ENCODE data around the gene ATG5.
"Not testable (repeated sequence)": the region's sequence is repeated elsewhere in the genome, so short reads cannot be mapped to it uniquely, and the experiment has no call there.

Gene ATG5

DNA sequence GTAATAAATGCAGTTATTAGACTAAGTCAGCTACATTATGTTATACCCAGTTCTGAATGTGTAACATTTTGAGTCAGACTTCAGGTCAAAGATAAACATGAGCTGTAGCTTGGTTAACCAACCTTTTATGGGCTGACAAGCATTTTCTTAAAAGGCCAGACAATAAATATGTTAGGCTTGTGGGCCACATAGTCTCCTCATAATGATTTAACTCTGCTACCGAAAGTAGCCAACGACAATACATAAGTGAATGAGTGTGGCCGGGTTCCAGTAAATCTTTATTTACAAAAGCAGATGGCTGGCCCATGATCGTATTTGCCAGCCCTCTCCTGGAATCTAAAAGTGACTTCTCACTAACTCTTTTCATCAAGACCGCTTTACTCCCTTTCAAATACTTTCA, 49.9 kb downstream of the ATG5 start:
- Histone ChIP-seq H3K9me3 (replicated peaks; ENCODE audit: low read length) (no peaks in the 10 kb centered on the region), H3K27me3 (ENCODE audit: control insufficient read depth, insufficient read depth, low read length) (no peaks in the 10 kb centered on the region), H3K36me3 (ENCODE audit: insufficient read depth, low read length) (peaks cover 7% of the 10 kb centered on the region), H3K4me3 (ENCODE audit: low read length) (no peak overlapping the region), H3K9ac (ENCODE audit: low read depth, low read length) (no peak overlapping the region), H3K4me2 (ENCODE audit: low read length) (peak overlapping the region; percentile 44), H3K4me1 (ENCODE audit: control insufficient read depth, insufficient read depth, low read length) (peaks cover 34% of the 10 kb centered on the region)

DNA sequence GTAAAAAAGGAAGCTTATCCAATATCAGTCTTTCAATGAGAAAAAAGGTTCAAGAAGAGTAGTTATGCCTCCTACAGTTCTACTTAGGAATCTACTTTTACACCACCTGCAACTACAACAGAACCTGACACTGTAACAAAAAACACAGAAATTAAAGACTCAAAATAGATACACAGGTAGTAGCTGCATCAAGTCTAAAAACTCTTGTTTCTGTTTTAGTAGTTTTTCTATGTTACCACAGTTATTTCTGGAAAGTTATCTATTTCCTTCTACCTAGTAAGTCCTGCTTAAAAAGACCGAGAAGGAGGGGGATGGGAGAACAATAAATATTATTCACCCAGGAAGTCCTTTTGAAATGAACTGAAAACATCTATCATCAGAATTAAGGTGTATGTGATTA, 52.5 kb downstream of the ATG5 start:
- H3K4me1 ChIP-seq (ENCODE audit: control insufficient read depth, insufficient read depth, low read length): peaks cover 16% of the 10 kb centered on the region
- H3K27me3 ChIP-seq (ENCODE audit: control insufficient read depth, insufficient read depth, low read length): no peaks in the 10 kb centered on the region
- H3K4me3 ChIP-seq (ENCODE audit: low read length): no peak overlapping the region
- no peak overlapping the region for H3K9ac ChIP-seq (ENCODE audit: low read depth, low read length)
- H3K9me3 ChIP-seq (replicated peaks; ENCODE audit: low read length): no peaks in the 10 kb centered on the region
- no peak overlapping the region for H3K4me2 ChIP-seq (ENCODE audit: low read length)
- peaks cover 4% of the 10 kb centered on the region for H3K36me3 ChIP-seq (ENCODE audit: insufficient read depth, low read length)

DNA sequence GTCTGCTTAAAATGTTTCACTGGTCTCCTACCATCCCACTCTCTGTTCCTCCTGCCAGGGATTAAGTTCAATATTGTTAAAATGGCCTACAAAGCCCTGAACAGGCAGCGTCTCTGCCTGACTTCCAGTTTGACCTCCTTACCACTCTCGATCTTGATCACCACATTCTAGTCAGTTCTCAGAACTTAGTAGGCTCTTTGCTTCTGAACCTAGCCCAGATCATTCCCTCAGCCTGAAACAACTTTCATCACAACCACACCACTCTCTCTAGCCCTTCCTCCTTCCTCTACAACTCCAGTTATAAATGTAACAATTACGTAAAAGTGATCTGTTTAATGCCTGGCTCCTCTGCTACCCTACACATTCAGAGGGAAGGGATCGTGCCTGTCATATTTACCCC, 53.3 kb downstream of the ATG5 start:
- peaks cover 16% of the 10 kb centered on the region for H3K4me1 ChIP-seq (ENCODE audit: control insufficient read depth, insufficient read depth, low read length)

DNA sequence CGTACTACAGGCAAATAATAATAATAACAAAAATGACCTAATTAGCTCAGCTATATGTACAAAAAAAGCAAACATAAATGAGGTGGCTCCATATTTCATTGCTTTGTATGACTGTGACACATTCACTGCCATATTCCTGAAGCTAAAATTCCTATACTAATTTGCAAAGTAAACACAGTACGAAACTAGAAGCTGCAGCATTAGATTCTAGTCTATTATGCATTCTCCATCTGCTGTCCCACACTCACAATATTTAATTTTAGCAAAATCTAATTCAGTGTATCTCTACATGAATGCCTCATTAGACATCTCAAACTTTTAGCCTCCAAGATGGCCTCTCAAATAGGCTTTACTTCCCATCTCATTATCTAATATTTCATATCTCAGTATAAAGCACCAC, 55.1 kb downstream of the ATG5 start:
- H3K4me1 ChIP-seq (ENCODE audit: control insufficient read depth, insufficient read depth, low read length): peaks cover 9% of the 10 kb centered on the region
- H3K4me2 ChIP-seq (ENCODE audit: low read length): no peak overlapping the region
- H3K4me3 ChIP-seq (ENCODE audit: low read length): no peak overlapping the region
- no peak overlapping the region for H3K9ac ChIP-seq (ENCODE audit: low read depth, low read length)
- H3K36me3 ChIP-seq (ENCODE audit: insufficient read depth, low read length): peaks cover 7% of the 10 kb centered on the region
- no peaks in the 10 kb centered on the region for H3K27me3 ChIP-seq (ENCODE audit: control insufficient read depth, insufficient read depth, low read length)
- H3K9me3 ChIP-seq (replicated peaks; ENCODE audit: low read length): peaks cover 3% of the 10 kb centered on the region

More for the DNA sequence above, 53.3 kb downstream of the ATG5 start:
- H3K9me3 ChIP-seq (replicated peaks; ENCODE audit: low read length): no peaks in the 10 kb centered on the region
- no peaks in the 10 kb centered on the region for H3K27me3 ChIP-seq (ENCODE audit: control insufficient read depth, insufficient read depth, low read length)
- H3K4me3 ChIP-seq (ENCODE audit: low read length): no peak overlapping the region
- peaks cover 4% of the 10 kb centered on the region for H3K36me3 ChIP-seq (ENCODE audit: insufficient read depth, low read length)
- no peak overlapping the region for H3K9ac ChIP-seq (ENCODE audit: low read depth, low read length)
- H3K4me2 ChIP-seq (ENCODE audit: low read length): no peak overlapping the region

DNA sequence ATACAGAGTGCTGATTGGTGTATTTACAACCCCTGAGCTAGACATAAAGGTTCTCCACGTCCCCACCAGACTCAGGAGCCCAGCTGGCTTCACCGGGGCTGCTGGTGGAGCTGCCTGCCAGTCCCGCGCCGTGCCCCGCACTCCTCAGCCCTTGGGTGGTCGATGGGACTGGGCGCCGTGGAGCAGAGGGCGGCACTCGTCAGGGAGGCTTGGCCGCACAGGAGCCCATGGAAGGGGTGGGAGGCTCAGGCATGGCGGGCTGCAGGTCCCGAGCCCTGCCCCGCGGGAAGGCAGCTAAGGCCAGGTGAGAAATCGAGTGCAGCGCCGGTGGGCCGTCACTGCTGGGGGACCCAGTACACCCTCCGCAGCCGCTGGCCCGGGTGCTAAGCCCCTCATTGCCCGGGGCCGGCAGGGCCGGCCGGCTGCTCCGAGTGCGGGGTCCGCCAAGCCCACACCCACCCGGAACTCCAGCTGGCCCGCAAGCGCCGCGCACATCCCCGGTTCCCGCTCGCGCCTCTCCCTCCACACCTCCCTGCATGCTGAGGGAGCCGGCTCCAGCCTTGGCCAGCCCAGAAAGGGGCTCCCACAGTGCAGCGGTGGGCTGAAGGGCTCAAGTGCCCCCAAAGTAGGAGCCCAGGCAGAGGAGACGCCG, 56.2 kb downstream of the ATG5 start:
- not testable (repeated sequence) for H3K36me3 ChIP-seq (ENCODE audit: insufficient read depth, low read length); H3K4me2 ChIP-seq (ENCODE audit: low read length)

DNA sequence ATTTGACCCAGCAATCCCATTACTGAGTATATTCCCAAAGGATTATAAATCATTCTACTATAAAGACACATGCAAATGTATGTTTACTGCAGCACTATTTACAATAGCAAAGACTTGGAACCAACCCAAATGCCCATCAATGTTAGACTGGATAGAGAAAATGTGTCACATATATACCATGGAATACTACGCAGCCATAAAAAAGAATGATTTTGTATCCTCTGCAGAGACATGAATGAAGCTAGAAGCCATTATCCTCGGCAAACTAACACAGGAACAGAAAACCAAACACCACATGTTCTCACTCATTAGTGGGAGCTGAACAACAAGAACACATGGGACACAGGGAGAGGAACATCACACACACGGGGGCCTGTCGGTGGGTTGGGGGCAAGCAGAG, 57.1 kb downstream of the ATG5 start:
- not testable (repeated sequence) for H3K9me3 ChIP-seq (replicated peaks; ENCODE audit: low read length); H3K4me3 ChIP-seq (ENCODE audit: low read length); H3K36me3 ChIP-seq (ENCODE audit: insufficient read depth, low read length); H3K9ac ChIP-seq (ENCODE audit: low read depth, low read length); H3K4me2 ChIP-seq (ENCODE audit: low read length); H3K4me1 ChIP-seq (ENCODE audit: control insufficient read depth, insufficient read depth, low read length); H3K27me3 ChIP-seq (ENCODE audit: control insufficient read depth, insufficient read depth, low read length)

More for the DNA sequence above, 56.2 kb downstream of the ATG5 start:
- H3K4me3 ChIP-seq (ENCODE audit: low read length); H3K4me1 ChIP-seq (ENCODE audit: control insufficient read depth, insufficient read depth, low read length); H3K27me3 ChIP-seq (ENCODE audit: control insufficient read depth, insufficient read depth, low read length); H3K9ac ChIP-seq (ENCODE audit: low read depth, low read length); H3K9me3 ChIP-seq (replicated peaks; ENCODE audit: low read length): not testable (repeated sequence)

DNA sequence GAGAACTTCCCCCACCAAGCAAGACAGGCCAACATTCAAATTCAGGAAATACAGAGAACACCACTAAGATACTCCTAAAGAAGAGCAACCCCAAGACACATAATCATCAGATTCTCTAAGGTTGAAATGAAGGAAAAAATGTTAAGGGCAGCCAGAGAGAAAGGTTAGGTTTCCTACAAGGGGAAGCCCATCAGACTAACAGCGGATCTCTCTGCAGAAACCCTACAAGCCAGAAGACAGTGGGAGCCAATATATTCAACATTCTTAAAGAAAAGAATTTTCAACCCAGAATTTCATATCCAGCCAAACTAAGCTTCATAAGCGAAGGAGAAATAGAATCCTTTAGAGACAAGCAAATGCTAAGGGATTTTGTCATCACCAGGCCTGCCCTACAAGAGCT, 61.1 kb downstream of the ATG5 start:
- not testable (repeated sequence) for H3K4me3 ChIP-seq (ENCODE audit: low read length); H3K9me3 ChIP-seq (replicated peaks; ENCODE audit: low read length); H3K9ac ChIP-seq (ENCODE audit: low read depth, low read length); H3K4me2 ChIP-seq (ENCODE audit: low read length); H3K36me3 ChIP-seq (ENCODE audit: insufficient read depth, low read length); H3K27me3 ChIP-seq (ENCODE audit: control insufficient read depth, insufficient read depth, low read length)
- peaks cover 14% of the 10 kb centered on the region for H3K4me1 ChIP-seq (ENCODE audit: control insufficient read depth, insufficient read depth, low read length)

DNA sequence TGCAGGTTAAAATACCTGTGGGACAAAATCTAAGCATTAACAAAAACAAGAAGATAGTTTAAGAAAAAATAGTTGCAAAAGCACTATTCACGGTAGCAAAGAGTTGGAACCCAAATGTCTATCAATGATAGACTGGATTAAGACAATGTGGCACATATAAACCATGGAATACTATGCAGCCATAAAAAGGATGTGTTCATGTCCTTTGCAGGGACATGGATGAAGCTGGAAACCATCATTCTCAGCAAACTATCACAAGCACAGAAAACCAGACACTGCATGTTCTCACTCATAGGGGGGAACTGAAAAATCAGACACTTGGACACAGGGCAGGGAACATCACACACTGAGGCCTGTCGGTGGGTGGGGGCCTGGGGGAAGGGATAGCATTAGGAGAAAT, 65.8 kb downstream of the ATG5 start:
- not testable (repeated sequence) for H3K4me3 ChIP-seq (ENCODE audit: low read length); H3K36me3 ChIP-seq (ENCODE audit: insufficient read depth, low read length); H3K9ac ChIP-seq (ENCODE audit: low read depth, low read length); H3K9me3 ChIP-seq (replicated peaks; ENCODE audit: low read length); H3K27me3 ChIP-seq (ENCODE audit: control insufficient read depth, insufficient read depth, low read length); H3K4me2 ChIP-seq (ENCODE audit: low read length)
- H3K4me1 ChIP-seq (ENCODE audit: control insufficient read depth, insufficient read depth, low read length): peaks cover 40% of the 10 kb centered on the region

DNA sequence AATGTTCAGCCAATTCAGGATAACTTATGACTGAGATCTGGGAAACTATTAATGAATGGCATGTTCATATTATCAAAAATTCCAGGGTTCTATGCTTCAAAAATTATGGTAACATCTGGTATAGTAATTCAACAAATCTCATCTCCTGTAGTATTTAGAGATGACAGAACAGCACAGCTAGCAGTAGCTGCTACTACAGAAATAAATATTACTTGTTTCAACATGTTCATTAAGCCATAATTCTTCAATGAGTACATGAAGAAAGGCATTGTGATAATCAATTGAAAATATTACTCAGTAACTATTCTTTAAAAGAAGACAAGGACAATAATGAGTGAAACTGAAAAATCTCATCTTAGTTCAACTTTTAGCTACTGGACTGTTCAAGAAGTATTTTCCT, 66.8 kb downstream of the ATG5 start:
- Histone ChIP-seq H3K4me2 (ENCODE audit: low read length) (no peak overlapping the region), H3K4me1 (ENCODE audit: control insufficient read depth, insufficient read depth, low read length) (peaks cover 51% of the 10 kb centered on the region), H3K4me3 (ENCODE audit: low read length) (no peak overlapping the region), H3K9me3 (replicated peaks; ENCODE audit: low read length) (no peaks in the 10 kb centered on the region), H3K36me3 (ENCODE audit: insufficient read depth, low read length) (peaks cover 2% of the 10 kb centered on the region), H3K27me3 (ENCODE audit: control insufficient read depth, insufficient read depth, low read length) (no peaks in the 10 kb centered on the region), H3K9ac (ENCODE audit: low read depth, low read length) (no peak overlapping the region)

DNA sequence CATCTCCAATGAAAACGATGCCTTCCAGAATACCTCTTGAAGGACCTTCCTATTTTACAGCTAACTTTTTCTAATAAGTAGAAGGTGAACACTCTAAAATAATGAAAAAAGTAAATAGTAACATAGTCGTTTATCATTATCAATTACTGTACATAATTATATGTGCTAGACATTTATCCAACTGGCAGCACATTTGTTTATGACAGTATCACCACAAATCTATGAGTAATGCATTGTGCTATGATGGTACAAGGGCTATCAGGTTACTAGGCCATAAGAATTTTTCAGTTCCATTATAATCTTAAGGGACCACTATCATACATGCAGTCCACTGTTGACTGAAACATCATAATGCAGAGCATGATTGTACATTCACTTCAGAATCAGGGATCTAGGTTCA, 68.4 kb downstream of the ATG5 start:
- H3K36me3 ChIP-seq (ENCODE audit: insufficient read depth, low read length): no peaks in the 10 kb centered on the region
- no peak overlapping the region for H3K4me3 ChIP-seq (ENCODE audit: low read length)
- H3K4me2 ChIP-seq (ENCODE audit: low read length): peak overlapping the region; percentile 40
- peaks cover 66% of the 10 kb centered on the region for H3K4me1 ChIP-seq (ENCODE audit: control insufficient read depth, insufficient read depth, low read length)
- H3K9ac ChIP-seq (ENCODE audit: low read depth, low read length): no peak overlapping the region
- no peaks in the 10 kb centered on the region for H3K9me3 ChIP-seq (replicated peaks; ENCODE audit: low read length)
- H3K27me3 ChIP-seq (ENCODE audit: control insufficient read depth, insufficient read depth, low read length): no peaks in the 10 kb centered on the region

DNA sequence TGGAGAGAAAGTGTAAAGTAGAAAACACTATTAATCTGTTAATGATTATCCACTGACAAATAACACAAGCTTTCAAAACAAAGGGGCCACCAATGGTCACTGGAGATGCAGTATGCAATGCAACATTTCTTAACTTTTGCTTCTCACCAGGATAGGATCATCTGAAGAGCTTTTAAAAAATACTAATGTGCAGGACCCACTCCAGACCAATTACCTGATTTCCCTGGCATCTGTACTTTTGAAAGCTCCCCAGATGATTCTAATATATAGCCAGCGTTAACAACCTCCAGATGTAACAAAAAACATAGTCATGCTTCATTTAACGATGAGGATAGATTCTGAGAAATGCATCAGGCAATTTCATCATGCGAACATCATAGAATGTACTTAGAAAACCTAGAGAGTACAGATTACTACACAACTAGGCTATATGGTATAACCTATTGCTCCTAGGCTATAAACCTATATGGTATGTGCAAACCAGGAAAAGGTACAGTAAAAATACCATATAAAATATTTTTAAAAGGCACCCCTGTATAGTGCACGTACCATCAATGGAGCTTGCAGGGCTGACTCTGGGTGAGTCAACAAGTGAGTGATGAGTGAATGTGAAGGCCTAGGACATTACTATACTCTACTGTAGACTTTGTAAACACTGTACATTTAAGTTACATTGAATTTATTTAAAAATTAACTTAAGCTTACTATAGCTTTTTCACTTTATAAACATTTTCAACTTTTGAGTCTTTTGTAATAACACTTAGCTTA, 69.2 kb downstream of the ATG5 start:
- Histone ChIP-seq H3K4me2 (ENCODE audit: low read length) (no peak overlapping the region), H3K27me3 (ENCODE audit: control insufficient read depth, insufficient read depth, low read length) (no peaks in the 10 kb centered on the region), H3K4me1 (ENCODE audit: control insufficient read depth, insufficient read depth, low read length) (peaks cover 65% of the 10 kb centered on the region), H3K9ac (ENCODE audit: low read depth, low read length) (no peak overlapping the region), H3K9me3 (replicated peaks; ENCODE audit: low read length) (no peaks in the 10 kb centered on the region), H3K36me3 (ENCODE audit: insufficient read depth, low read length) (no peaks in the 10 kb centered on the region), H3K4me3 (ENCODE audit: low read length) (no peak overlapping the region)

DNA sequence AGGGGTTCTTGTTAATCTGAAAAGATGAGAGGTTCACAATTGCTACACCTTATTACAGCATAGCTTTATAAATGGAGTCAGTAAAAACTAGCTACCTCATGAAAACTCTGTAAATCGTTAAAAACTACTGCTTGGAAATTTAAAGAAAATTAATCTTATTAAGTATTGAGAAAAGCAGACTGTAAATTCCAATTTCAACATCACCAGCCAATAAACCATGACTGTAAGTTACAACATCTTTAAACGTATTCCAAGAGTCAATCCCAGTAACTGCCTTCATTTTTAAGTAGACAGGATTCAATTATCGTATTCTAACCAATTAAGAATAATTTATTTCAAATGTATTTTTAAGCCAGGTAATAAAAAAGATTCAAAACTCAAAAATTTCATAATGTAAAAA, 70.3 kb downstream of the ATG5 start:
- peaks cover 57% of the 10 kb centered on the region for H3K4me1 ChIP-seq (ENCODE audit: control insufficient read depth, insufficient read depth, low read length)
- peak overlapping the region; percentile 16 for H3K4me3 ChIP-seq (ENCODE audit: low read length)
- no peaks in the 10 kb centered on the region for H3K9me3 ChIP-seq (replicated peaks; ENCODE audit: low read length)
- H3K27me3 ChIP-seq (ENCODE audit: control insufficient read depth, insufficient read depth, low read length): no peaks in the 10 kb centered on the region
- H3K9ac ChIP-seq (ENCODE audit: low read depth, low read length): no peak overlapping the region
- H3K36me3 ChIP-seq (ENCODE audit: insufficient read depth, low read length): no peaks in the 10 kb centered on the region
- no peak overlapping the region for H3K4me2 ChIP-seq (ENCODE audit: low read length)

All from skeletal muscle satellite cell (primary cell).